ENCODE results near the gene NFASC.

DNA sequence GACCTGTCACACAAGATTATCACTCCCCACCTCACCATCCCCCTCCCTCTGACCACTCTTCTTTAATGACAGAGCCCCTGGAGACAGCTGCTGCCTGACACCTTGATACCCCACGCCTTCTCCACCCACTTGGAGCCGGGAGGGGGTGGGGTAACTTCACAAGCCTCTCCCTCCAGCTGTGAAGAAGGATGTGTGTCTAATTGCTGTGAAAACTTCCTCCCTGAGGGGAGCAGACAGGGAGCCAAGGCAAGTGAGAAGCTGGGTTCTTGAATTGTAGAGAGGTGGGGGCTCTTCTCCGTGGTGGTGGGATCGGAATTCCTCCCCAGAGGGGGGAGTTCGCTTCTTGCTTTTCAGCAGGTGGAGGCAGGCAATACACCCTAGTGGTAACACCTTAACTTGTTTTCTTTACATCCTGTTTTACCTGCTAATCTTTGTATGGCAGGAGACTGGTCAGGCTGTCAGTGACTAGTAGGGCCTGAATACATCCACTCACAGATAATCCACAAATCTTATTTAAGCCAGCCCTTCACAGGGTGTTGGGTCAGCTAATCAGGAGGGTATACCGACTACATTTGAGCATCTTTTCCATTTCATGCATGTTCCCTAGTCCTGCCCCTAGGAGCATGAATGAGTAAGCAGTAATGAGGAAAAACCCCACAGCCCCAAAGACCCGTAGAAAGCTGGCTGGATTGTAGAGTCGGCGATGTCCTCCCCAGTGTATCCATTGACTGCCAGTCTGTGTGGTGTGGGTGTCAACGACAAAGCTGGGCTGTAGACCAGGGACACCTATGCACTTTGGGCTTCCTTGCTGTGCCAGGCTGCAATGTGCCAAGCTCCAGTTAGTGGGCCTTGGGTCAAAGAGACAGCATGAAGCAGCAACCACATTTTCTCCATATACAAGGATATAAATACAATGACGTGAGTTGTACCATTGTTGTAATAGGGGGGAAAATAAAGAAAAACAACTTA is 57.3 kb downstream of the NFASC start:
- TF ChIP-seq, protein P1, sequence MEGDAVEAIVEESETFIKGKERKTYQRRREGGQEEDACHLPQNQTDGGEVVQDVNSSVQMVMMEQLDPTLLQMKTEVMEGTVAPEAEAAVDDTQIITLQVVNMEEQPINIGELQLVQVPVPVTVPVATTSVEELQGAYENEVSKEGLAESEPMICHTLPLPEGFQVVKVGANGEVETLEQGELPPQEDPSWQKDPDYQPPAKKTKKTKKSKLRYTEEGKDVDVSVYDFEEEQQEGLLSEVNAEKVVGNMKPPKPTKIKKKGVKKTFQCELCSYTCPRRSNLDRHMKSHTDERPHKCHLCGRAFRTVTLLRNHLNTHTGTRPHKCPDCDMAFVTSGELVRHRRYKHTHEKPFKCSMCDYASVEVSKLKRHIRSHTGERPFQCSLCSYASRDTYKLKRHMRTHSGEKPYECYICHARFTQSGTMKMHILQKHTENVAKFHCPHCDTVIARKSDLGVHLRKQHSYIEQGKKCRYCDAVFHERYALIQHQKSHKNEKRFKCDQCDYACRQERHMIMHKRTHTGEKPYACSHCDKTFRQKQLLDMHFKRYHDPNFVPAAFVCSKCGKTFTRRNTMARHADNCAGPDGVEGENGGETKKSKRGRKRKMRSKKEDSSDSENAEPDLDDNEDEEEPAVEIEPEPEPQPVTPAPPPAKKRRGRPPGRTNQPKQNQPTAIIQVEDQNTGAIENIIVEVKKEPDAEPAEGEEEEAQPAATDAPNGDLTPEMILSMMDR (IDR thresholded peaks at IDR 0.05), result no peak
- no peak for TF ChIP-seq POLR2AphosphoS5 (IDR thresholded peaks at IDR 0.05)

Measured in sigmoid colon (tissue), 4 donors.